Esophagus squamous epithelium (tissue), 4 donors: ENCODE measurements around the gene MAP4K3.

ENCODE experiments used
- CTCF ChIP-seq, 6 experiments: fragments of 450-650 bp in 4 of 6; fragments of 200-600 bp in 2 of 6; sonication (generic) in 2 of 6; IDR thresholded peaks; one replicate each; pipeline ENCODE4 v1.5.1; 2016 to 2019; ENCODE audit warnings: antibody characterized with exemption in 6 of 6, mild to moderate bottlenecking in 4 of 6, moderate library complexity in 4 of 6
- POLR2A ChIP-seq, 4 donors: fragments of 450-650 bp; IDR thresholded peaks; one replicate each; pipeline ENCODE4 v1.6.1; 2017; ENCODE audit warnings: antibody characterized with exemption in 4 of 4, mild to moderate bottlenecking in 4 of 4, moderate library complexity in 3 of 4

GRCh38 chr2:39479696-39480095, 42.6 kb upstream of the MAP4K3 start:
- TF ChIP-seq CTCF (IDR thresholded peaks at IDR 0.05) (no peak), POLR2A (IDR thresholded peaks at IDR 0.05) (no peak)
